Activated naive CD4-positive, alpha-beta T cell treated with anti-CD3 and anti-CD28 coated beads, Interleukin-2, amount 50 U/mL, for 16 hours (primary cell): ENCODE results near the gene PRR22.

Experiments
- DNase-seq: peaks from one replicate; pipeline ENCODE4 v3.0.0-alpha.2; 2020

Gene PRR22

DNA sequence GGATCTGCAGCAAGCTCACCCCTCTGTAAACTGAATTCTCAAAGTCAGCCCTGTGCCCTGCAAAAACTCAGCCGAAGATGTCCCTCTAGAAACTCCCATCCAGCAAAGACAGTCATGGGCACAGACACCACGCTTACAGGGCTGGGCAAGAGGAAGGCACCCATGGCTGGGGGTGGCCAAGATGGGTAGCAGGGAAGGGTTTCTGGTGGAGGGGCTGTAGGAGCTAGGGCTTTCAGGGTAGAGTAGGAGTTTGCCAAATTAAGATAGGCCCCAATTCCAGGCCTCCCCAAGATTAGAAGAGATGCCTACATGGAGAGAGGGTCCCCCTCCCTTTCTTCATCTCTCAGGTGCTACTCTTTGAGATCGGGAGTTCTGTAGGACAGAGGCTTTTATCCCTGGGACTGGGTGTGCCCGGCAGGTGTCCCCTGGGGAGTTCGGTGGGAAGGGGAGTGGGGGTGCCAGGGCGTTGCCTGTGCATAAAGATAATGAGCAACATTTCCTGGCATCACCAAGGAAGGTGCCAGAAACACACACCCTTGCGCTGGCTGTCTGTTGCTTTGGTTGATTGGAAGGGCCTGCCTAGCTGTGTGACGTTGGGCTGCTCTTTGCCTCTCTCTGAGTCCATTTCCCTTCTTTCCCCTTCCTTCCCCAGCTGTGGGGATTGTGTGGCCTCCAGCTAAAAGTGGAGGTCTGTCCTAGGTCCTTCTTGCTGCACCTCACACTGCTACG is 29.7 kb upstream of the PRR22 start:
- no peak for DNase-seq

DNA sequence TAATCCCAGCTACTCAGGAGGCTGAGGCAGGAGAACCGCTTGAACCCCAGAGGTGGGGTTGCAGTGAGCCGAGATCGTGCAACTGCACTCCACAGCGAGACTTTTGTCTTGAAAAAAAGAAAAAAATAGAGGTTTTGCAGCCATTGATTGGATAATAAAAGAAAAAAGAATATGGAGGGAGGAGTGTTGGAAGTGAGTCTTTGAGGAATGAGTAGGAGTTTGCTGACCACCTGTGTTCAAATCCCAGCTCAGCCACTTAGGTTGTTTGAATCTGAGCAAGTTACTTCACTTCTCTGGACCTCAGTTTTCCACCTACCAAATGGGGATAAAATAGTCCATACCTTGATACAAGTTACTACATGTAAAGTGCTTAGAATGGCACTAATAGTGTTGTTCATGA is 26.6 kb upstream of the PRR22 start:
- no peak for DNase-seq

DNA sequence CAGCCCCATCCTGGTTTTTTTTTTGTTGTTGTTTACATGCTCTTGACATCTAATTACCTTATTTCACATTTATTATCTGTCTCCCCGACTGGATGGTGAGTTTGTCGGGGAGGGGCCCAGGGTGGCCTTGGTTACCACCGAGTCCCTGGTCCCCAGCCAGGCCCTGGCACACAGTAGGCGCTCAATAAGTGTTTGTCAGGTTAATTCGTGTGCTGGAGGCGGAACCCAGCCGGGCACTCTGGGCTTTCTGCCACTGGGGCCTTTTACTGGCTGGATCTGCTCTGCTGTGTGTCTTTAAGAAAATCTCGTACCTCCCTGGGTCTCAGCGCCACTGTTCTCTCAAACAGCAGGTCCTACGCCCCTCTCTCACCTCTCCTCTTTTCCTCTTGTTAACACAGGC is 24.9 kb upstream of the PRR22 start:
- no peak for DNase-seq

DNA sequence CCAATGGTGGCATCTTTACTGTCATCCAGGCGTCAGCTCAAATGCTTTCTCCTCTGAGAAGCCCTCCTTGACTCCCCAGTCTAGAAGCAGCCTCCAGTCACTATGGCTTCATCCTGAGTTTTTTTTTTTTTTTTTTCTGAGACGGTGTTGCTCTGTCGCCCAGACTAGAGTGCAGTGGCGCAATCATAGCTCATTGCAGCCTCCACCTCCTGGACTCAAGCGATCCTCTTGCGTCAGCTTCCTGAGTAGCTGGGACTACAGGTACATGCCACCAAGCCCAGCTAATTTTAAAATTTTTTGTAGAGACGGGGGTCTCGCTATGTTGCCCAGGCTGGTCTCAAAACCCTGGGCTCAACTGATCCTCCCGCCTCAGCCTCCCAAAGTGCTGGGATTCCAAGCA is 24.5 kb upstream of the PRR22 start:
- no peak for DNase-seq

DNA sequence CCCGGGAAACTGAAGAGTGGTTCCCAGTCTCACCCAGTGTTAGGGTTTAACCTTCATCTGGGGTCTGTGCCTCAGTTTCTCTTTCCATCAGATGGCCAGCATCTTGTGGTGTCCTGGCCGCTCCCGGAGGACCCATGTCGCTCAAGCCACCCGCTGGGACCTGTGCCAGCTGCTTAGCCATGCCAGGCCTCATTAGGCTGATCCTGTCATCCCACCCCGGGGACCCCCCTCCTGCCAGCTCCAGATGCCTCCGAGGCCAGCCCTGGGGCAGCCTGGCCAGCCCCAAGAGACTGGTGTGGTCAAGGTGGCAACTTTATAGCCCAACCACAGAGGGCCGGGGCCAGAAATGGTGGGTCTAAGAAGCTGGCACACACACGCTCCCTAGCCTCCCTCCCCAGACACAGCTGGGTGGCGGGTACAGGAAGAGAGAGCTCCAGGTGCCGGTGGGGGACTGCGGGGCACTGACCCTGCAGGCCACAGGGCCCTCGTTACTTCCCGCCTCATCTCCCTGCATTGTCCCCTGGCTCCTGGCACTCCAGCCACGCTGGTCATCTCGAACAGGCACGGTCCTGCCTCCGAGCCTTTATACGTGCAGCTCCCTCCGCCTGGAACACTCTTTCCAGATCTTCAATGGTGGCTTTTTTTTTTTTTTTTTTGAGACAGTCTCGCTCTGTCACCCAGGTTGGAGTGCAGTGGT is 23.7 kb upstream of the PRR22 start:
- no peak for DNase-seq

DNA sequence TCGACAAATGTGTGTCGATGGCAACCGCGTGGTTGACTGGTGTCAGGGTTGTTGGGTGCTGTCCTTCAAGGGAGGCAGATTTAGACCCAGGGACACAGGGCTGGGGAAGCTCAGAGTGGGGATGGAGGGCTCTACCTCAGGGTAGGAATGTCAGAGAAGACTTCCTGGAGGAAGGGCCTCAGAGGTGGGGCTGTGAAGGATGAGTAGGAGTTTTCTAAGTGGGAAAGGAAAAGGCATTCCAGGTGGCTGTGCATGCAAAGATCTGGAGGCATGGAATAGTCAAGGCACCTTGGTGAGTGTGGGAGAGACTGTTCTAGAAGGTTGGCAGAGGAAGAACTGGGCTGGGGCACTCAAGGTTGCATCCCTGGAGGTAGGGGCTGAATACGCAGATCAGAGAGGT is 22.4 kb upstream of the PRR22 start:
- DNase-seq = no peak

DNA sequence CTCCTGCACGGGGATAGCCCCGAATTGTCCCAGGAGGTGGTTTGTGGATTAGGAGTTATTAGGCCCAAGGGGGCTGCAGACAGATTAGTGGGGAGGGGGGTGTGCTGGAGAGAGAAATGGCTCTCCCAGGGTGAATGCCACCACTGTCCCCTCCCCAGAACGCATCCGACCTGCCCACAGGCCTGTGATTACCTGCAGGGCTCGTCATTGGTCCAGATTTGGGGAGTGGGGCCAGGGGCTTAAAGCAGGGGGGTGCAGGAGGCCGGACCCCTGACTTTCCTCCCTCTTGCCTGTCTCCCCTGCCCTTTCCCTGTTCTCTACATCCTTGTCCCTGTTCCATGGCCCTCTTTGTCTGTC is 21.6 kb upstream of the PRR22 start:
- no peak for DNase-seq

DNA sequence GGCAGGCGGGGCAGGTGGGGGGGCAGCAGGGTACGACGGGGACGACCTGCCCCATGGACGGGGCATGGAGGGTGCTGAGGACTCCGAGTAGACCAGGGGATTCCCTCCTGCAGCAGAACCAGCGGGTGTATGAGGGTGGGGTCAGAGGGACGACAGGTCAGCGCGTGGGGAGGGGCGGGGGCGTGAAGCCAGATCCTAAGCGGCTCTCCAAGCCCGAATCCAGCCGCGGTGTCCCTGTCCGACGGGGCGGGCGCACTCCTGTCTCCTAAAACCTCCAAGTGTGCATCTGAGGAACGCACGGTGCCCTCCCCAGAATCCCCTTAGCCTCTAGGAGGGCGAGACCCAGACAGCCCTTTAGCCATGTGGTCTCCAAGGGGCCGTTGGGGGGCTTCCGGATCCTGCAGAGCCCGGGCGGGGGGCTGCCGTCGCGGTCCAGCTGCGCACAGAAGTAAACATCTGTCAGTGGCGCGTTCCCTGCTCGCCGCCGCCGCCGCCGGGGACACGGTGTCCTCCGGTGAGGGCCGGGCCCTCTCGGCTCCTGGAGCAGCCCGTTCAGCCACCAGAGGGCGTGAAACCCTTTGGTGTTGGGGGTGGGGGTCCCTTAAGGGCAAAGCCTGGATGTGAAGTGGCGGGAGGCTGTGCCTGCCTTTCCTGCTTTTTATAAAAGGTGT is 21.1 kb upstream of the PRR22 start:
- DNase-seq = peak; percentile 72

DNA sequence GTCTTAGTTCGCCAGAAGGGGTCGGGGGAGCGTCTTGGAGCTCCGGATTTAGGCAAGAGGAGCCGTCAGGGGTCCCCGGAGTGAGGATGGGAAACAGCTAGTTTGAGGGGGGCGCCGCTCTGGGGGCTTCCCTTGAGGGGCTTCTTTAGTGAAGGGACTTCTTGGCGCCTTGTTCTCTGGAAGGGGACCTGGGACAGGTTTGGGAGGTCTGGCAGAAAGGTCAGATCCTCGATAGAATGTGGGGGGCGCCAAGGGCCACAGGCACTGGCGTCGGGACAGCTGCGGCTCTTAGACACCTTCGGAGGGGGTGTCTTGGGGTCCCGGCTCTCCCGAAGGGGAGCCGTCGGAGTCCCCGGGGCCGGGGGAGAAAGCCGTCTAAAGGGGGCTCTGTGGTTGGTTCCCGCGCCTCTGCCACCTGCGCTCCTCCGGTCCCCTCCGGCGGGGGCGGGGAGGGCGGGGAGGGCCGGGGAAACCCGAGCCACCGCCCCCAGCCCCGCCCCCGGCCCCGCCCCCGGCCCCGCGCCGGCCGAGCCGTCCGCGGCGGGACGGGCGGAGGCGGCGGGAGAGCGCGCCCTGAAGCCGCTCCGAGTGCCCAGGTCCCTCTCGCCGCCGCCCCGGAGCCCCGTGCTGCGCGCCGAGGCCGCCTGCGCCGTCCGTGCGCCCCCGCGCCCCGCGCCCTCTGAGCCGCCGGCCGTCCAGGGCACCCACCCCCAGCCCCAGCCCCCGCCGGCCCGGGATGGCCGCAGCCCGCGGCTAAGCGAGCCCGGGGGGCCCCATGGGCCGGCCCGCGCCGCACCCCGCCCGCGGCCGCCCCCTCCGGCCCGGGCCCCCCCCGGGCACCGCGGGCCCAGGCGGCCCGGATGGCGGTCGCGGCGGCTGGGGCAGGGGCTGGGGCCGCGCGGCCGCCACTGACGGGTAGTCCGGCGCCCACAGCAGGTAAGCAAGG is 20.2 kb upstream of the PRR22 start, which contains the start of gene NRTN:
Gene NRTN (plus strand): TSS at position 552 of the 946 bp plus-strand sequence. CDS start 19,099 bp downstream, outside the sequence.
- DNase-seq = peak; percentile 61

DNA sequence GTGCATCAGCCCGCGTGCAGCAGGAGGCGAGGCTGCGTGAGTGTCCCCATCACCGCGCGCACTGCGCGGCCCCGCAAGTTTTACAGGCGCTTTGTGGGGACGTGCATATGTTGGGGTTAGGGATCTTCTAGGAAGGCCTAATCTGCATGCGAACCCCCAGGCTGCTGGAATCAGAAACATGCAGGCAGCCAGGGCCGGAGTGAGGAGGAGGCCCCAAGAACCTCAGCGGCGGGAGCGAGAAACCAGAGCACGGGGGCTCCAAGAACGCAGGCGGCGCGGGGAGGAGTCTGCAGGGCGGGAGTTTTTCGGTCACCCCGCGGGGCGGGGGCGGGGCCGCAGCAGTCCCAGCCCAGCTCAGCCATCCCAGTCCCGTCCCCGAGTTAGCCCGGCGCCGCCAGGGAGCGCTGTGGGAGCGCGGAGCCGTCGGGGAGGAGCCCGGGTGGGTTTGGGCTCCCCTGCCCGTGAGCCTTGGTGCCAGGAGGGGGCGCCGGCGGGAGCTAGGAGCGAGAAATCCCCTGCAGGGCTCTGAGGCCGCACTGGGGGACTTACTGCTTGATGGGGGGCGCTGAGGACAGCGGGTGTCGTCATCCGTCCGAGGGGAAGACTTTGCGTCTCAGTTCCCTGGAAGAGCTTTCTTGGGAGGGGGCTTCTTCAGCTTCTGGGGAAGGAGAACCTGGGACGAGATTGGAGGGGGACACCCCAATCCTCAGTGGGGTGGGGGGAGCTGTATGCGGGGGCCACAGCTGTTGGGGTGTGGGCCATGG is 19.4 kb upstream of the PRR22 start:
- peak; percentile 94 for DNase-seq

DNA sequence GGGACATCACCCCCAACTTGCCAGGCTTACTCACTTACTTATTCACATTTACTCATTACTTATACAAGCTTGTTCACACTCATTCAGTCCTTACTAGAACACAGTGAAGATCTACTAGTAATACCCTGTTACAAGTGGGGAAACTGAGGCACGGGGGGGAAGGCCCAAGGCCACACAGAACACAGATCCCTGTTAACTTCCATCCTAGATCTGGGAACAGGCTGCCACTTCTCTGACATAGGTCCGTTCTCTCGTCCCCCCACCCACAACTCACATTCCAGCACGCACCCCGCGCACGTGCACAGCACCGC is 18.9 kb upstream of the PRR22 start:
- DNase-seq = no peak

DNA sequence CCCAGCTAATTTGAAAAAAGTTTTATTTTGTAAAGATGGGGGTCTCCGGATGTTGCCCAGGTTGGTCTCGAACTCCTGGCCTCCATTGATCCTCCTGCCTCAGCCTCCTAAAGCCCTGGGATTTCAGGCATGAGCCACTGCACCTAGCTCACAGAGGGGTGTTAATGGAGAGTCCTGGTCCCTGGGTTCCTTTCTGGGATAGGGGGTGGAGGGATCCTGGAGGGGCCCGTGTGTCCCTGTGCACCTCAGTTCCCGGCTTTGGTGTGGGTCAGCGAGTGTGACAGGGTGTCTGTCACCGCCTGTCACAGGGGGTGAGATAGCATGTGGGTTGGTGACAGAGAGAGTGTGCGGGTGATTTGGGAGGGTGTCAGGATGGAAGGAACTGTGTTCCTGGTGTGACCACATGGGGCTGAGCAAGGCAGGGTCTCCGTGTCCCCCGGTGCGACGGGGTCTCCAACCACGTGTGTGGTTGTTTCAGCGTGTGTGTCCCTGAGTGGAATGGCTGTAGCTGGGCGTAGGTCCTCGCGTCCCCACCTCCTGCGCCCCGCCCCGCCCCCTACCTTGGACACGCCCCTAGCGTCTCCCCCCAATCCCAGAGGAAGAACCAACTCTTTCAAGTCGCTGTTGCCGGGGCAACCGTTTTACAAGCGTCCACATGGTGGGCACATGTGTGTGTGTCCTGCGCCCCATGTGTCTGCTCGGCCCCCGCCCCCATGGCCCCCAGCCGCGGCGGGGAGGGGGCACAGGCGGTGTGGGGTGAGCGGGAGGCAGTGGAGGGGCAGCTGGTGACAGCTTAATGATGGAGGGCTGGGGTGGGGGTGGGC is 17.5 kb upstream of the PRR22 start:
- no peak for DNase-seq

DNA sequence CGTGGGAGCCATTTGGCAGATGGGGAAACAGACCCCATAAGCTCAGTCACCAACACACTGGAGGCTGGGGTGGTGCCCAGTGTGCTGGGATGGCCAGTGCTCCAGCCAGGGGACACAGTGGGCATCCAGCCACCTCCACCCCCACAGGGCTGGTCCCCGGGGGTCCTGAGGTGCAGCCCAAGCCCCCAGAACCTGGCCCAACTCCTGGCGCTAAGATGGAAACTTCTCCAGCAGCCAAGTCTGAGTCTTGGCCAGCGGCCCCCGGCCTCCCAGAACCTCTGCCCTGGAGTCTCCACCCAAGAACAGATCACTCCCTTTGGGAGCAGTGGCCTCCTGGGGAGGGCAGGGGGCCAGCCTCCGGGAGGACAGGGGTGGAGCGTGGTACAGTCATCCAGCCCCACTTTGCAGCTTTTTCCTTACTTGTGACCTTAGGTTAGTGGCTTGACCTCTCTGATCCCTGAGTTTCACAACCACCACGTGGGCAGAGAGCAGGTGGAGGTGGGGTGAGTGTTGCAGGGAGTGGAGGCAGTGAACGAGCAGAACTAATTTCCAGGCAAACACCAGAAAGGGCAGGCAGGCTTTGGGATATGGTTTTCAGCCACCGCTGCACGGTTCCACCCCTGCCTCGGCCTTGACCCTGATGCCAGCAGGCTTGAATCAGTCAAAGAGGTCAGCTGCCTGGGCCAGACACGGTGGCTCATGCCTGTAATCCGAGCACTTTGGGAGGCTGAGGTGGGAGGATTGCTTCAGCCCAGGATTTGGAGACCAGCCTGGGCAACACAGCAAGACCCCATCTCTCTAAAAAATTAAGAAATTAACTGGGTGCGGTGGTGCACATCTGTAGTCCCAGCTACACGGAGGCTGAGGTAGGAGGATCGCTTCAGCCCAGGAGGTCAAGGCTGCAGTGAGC is 16.1 kb upstream of the PRR22 start:
- DNase-seq = no peak

DNA sequence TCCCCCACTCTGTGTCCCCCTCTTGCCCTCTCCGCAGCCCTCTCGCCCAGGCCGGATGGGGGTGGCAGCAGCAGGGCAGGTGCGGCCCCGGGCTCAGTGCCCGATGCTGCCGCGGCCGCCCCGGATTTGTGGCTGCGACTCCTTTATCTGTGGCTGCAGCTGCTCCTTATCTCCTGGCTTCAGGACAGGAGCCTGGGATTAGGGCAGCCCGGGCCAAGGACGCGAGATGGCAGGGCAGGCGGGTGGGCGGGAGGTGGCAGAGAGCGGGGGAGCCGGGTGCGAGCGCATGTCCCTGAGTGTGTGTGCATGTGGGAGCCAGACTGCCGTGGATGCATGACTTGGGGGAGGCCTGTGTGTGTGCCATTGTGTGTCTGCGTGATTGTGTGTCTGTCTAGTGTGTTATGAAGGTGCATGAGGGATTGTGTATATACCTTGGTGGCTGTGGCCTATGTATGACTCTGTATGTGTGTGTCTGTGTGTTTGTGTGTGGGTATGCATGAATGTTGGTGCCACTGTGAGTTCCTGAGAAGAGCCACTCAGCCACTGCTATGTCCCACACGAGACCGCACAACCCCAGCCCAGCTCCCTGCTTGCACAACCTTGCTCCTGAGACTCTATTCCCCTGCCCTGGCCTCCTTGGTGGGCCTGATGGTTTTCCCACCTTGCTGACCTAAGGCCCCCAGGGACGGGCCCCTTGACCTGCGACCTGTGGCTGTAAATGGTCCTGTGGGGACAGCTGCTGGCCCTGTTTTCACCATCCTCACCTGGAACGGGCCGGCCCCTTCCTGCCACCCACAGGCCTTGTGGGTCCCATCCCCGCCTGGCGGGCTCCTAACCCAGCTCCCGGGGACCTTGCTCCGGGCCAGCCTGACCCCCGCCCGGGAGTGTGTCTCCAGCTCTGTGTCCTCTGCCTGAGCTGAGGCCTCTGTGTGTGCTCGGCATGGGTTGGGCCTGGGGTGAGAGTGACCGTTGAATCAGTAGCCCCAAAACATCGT is 15.0 kb upstream of the PRR22 start:
- DNase-seq = no peak

DNA sequence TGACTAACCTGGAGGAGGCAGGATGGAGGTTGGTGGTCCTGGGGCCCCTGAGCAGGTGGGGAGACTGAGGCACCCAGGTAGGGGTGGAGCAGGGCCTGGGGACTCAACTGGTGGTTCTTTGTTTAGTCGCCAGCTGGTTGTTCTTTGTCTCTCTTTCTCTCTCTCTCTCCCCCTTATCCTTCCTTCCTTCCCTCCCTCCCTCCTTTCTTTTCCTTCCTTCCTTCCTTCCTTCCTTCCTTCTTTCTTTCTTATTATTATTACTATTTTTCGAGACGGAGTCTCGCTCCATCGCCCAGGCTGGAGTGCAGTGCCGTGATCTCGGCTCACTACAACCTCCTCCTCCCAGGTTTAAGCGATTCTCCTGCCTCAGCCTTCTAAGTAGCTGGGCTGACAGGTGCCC is 13.7 kb upstream of the PRR22 start:
- DNase-seq = no peak

DNA sequence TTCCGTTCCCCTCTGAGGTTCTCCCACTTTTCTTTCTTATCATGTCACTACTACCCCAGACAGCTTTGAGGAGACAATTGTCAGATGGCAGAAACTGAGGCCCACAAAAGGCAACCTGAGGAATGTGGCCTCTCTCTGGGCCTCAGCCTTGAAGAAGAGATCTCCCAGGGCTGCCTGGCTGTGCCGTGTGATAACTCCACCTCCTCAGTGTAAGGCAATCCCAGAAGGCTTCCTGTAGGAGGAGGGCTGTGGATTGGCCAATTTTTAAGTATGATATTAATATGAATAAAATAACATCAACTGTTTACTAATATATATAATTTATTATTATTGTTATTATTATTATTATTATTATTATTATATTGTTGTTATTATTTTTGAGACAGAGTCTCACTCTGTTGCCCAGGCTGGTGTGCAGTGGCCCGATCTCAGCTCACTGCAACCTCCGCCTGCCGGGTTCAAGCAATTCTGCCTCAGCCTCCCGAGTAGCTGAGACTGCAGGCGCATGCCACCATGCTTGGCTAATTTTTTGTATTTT is 10.9 kb upstream of the PRR22 start:
- DNase-seq = no peak

DNA sequence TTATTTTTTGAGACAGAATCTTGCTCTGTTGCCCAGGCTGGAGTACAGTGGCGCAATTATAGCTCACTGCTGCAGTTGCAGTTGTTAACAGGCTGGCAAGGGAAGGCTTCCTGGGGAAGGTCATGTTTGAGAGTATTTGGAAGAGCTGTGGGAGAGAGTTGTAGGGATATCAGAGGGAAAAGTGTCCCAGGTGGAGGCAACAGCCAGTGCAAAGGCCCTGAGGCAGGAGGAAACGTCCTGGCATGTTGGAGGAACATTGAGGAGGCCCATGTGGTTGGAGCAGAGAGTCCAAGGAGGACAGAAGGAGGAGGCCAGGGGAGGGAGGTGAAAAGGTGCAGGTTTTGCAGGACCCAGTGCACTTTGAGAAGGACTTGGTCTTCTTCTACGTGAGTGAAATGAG is 8.6 kb upstream of the PRR22 start:
- DNase-seq = no peak

DNA sequence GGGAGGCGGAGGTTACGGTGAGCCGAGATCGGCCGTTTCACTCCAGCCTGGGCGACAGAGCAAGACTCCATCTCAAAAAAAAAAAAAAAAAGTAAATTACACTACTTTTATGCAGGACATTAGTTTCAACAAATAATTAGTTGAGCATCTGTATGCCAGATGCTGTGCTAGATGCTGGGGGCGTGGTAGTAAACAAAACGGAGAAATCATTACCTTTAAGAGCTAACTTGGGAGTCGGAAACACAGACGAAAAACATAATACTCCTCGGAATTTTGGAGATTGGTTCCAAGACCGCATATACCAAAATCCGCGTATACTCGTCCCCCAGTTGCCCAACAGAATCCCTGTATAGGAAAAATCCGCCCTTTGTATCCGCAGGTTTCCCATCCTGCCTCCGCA is 7.7 kb upstream of the PRR22 start:
- no peak for DNase-seq
